Mucosa of descending colon (tissue), 3 donors: Measurements from ENCODE around the gene MMS22L. TPM values are rescaled to one million over a fixed set of nuclear protein-coding genes. Genes with fewer than 3 reads are reported as not detected.

Experiments
- ATAC-seq: fragments of 200-7000 bp; cut with Tn5 transposase; one replicate; pipeline ENCODE4 v1.9.1; 2020; ENCODE audit warnings: mild to moderate bottlenecking, moderate library complexity
- DNase-seq, 3 donors: peaks; one replicate each; pipeline ENCODE4 v3.0.0-alpha.2; 2020
- H3K36me3 ChIP-seq: fragments of 200-600 bp; one replicate; pipeline ENCODE4 v1.8.0; 2021; ENCODE audit warnings: low read depth, mild to moderate bottlenecking
- H3K4me1 ChIP-seq: fragments of 200-600 bp; one replicate; pipeline ENCODE4 v1.8.0; 2021; ENCODE audit warnings: low read depth, mild to moderate bottlenecking
- H3K4me3 ChIP-seq: fragments of 200-600 bp; one replicate; pipeline ENCODE4 v1.8.0; 2021; ENCODE audit warnings: mild to moderate bottlenecking
- H3K9me3 ChIP-seq: fragments of 200-600 bp; one replicate; pipeline ENCODE4 v1.8.0; 2021; ENCODE audit warnings: mild to moderate bottlenecking
- CTCF ChIP-seq: fragments of 200-600 bp; IDR thresholded peaks from one replicate; pipeline ENCODE4 v1.8.0; 2022; ENCODE audit warnings: antibody characterized with exemption, mild to moderate bottlenecking
- intact Hi-C, 2 donors: fragments of 100-400 bp; cut with DNase I in 1 of 2; cut with micrococcal nuclease in 1 of 2; formaldehyde crosslinking; loops; one replicate each; pipeline versions ENCODE4 v1.11.0 to v1.11.1; 2022; cut with DNase I, micrococcal nuclease
- total RNA-seq, 3 donors: library from RNA; stranded (reverse); fragmentation: NEBNext Ultra II Directional in 2 of 3; extraction: Animal tissue kit (Norgen Biotek cat#: 25700) in 2 of 3; gene quantifications; one replicate each; pipeline versions ENCODE4 v1.2.1 to v1.2.4, GENCODE V29; 2021 to 2023
- donor health status: DM: no; HTN: no; CAD: no; lungs with moderate emphysema.
- donor health status: DM: no; HTN: no; CAD: no.
- donor health status: DM: no; HTN: yes; CAD: no.

The MMS22L gene
- total RNA-seq, 3 donors from 2014 or later: 9.2 to 10.5 (median 9.5) TPM

DNA sequence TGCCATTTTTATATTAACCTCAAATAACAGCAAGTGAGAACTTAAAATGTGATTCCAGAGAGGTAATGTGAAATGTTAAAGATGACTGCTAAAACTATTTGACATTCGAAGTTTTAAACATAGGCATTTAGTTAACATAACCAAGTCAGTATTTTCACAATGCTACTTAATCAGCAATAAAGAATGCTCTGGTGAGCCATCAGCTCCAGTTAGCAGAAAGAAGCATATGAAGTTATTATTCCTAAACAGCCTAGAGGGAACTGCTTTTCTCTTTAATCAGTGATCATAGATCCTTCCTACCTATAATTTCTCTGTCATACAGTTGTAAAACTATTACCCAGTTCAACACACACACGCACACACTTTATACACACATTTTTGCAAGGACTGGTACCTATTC is 60.1 kb downstream of the MMS22L start:
- ATAC-seq: no peak
- intact Hi-C loops: no loop called here
- TF ChIP-seq CTCF: no peak

DNA sequence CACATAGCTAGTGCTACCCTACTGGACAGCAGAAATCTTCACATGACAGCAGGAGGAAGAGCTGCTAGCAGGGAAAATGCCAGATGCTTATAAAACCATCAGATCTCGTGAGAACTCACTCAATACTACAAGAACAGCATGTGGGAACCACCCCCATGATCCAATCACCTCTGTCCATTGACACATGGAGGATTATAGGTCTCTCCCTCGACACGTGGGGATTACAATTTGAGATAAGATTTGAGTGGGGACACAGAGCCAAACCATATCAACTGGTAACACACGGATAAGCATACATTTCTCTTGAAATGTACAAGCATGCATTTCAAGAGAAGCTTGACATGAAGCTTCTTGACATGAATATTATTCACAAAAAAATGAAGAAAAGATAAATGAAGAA is 64.1 kb downstream of the MMS22L start:
- Histone ChIP-seq H3K36me3 (no peaks in the 10 kb centered on the region), H3K4me1 (no peaks in the 10 kb centered on the region), H3K9me3 (no peaks in the 10 kb centered on the region), H3K4me3 (no peak overlapping the region)
- DNase-seq (no peak), ATAC-seq (no peak)
- TF ChIP-seq CTCF: no peak
- intact Hi-C loops: no loop called here

More for the DNA sequence above, 60.1 kb downstream of the MMS22L start:
- Histone ChIP-seq H3K4me1 (no peaks in the 10 kb centered on the region), H3K4me3 (no peak overlapping the region), H3K9me3 (no peaks in the 10 kb centered on the region), H3K36me3 (no peaks in the 10 kb centered on the region)
- no peak for DNase-seq

DNA sequence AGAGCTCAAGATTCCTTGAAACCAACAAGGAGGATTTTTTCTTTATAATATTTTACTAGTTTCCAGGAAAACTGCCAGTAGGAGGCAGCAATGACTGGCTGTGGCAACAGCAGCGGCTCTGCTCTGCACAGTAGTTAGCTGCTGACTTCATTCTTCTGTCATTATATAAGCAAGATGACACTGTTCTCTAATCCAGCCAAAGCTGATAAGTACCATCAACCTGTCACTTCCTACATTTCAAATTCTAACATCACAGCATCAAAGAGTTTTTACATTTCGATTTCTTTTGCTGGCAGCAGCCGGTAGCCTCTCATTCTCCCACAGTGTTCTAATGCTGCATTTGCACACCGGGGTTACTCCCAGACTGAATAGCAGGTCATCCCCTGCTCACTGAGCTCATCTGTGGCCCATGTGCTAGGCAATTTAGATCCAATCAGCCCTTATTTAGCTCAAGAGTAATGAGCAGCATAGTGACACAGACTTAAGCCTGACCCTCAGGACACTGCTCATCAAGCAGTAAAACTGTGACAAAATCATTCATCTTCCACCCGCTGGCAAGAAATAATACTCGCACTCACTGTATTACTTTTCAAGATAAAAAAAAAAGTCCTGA is 67.8 kb downstream of the MMS22L start:
- no peak overlapping the region for H3K4me3 ChIP-seq
- TF ChIP-seq CTCF: no peak
- H3K9me3 ChIP-seq: no peaks in the 10 kb centered on the region
- ATAC-seq (peak; percentile 43), DNase-seq (peak in 1 of 3 donors; percentile 66)
- intact Hi-C loops: no loop called here
- no peaks in the 10 kb centered on the region for H3K4me1 ChIP-seq
- no peaks in the 10 kb centered on the region for H3K36me3 ChIP-seq

GRCh38 chr6:97214671-97215070 is 68.3 kb downstream of the MMS22L start:
- Histone ChIP-seq H3K36me3 (no peaks in the 10 kb centered on the region), H3K4me1 (no peaks in the 10 kb centered on the region), H3K4me3 (no peak overlapping the region), H3K9me3 (no peaks in the 10 kb centered on the region)
- no peak for TF ChIP-seq CTCF
- ATAC-seq (no peak), DNase-seq (no peak)
- intact Hi-C loops: no loop called here

DNA sequence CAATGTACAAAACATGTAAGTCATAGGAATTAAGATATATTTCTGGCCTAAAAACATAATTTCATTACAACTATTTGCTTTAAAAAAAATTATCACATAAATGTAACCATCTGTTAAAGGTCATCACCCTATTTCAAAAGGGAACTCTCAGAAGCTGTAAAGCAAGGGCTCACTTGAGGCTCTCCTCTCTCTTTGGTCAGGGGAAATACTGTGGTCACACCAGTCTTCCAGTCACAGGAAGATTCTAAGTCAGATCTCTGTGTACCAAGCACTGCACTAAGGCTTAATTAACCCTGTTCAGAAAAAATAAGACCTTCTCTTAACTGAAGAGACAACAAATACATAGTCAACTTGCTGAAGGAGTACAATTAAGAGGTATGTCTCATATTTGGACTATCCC is 75.6 kb downstream of the MMS22L start:
- Histone ChIP-seq H3K4me1 (no peaks in the 10 kb centered on the region), H3K36me3 (no peaks in the 10 kb centered on the region), H3K9me3 (no peaks in the 10 kb centered on the region), H3K4me3 (no peak overlapping the region)
- ATAC-seq (no peak), DNase-seq (no peak)
- TF ChIP-seq CTCF: no peak
- intact Hi-C loops: no loop called here

- no peak for DNase-seq
- no peak for TF ChIP-seq CTCF
- H3K4me1 ChIP-seq: no peaks in the 10 kb centered on the region
- no peak overlapping the region for H3K4me3 ChIP-seq
- ATAC-seq: no peak
- intact Hi-C loops: no loop called here
- no peaks in the 10 kb centered on the region for H3K9me3 ChIP-seq
- no peaks in the 10 kb centered on the region for H3K36me3 ChIP-seq
Measured at GRCh38 chr6:97205966-97206365, 77.0 kb downstream of the MMS22L start.
